Central memory CD8-positive, alpha-beta T cell (primary cell): ENCODE measurements around the gene DTX4.

Experiments
- ATAC-seq: fragments of 150-1000 bp; cut with Tn5 transposase; replicated peaks from 2 replicates; pipeline ENCODE4 v1.10.0; 2022; ENCODE audit warnings: mild to moderate bottlenecking, moderate FRiP score, moderate number of reproducible peaks; ENCODE audit not compliant: poor library complexity, severe bottlenecking; ENCODE audit errors: extremely low read depth
- DNase-seq, 2 donors: peaks; one replicate each; pipeline ENCODE4 v3.0.0; 2021; ENCODE audit warnings: low spot score in 2 of 2
- H3K27ac Mint-ChIP-seq: one replicate; pipeline ENCODE4 v1.8.0; 2022; ENCODE audit warnings: low read depth, mild to moderate bottlenecking, moderate library complexity, mixed read lengths
- H3K27me3 Mint-ChIP-seq: one replicate; pipeline ENCODE4 v1.8.0; 2022; ENCODE audit warnings: mixed read lengths
- H3K36me3 Mint-ChIP-seq: one replicate; pipeline ENCODE4 v1.8.0; 2022; ENCODE audit warnings: mild to moderate bottlenecking, moderate library complexity, mixed read lengths; ENCODE audit not compliant: insufficient read depth
- H3K4me1 Mint-ChIP-seq: one replicate; pipeline ENCODE4 v1.8.0; 2022; ENCODE audit warnings: mixed read lengths
- H3K4me3 Mint-ChIP-seq: one replicate; pipeline ENCODE4 v1.8.0; 2022; ENCODE audit warnings: mild to moderate bottlenecking, moderate library complexity, mixed read lengths
- H3K9me3 Mint-ChIP-seq: one replicate; pipeline ENCODE4 v1.8.0; 2022; ENCODE audit warnings: mixed read lengths

DTX4 gene

GRCh38 chr11:59219836-59220235 is 47.9 kb downstream of the DTX4 start:
- DNase-seq (no peak), ATAC-seq (no peak)
- H3K27ac Mint-ChIP-seq, result no peak overlapping the region
- H3K27me3 Mint-ChIP-seq, result peaks cover 9% of the 10 kb centered on the region
- no peaks in the 10 kb centered on the region for H3K9me3 Mint-ChIP-seq
- no peaks in the 10 kb centered on the region for H3K36me3 Mint-ChIP-seq
- no peak overlapping the region for H3K4me3 Mint-ChIP-seq
- no peaks in the 10 kb centered on the region for H3K4me1 Mint-ChIP-seq

GRCh38 chr11:59221441-59221840 is 49.5 kb downstream of the DTX4 start:
- no peak overlapping the region for H3K4me3 Mint-ChIP-seq
- no peak for ATAC-seq
- no peaks in the 10 kb centered on the region for H3K36me3 Mint-ChIP-seq
- no peak overlapping the region for H3K27ac Mint-ChIP-seq
- no peaks in the 10 kb centered on the region for H3K9me3 Mint-ChIP-seq
- no peak for DNase-seq
- no peaks in the 10 kb centered on the region for H3K4me1 Mint-ChIP-seq
- H3K27me3 Mint-ChIP-seq, result peaks cover 11% of the 10 kb centered on the region

GRCh38 chr11:59222464-59223060 is 50.6 kb downstream of the DTX4 start:
- no peaks in the 10 kb centered on the region for H3K4me1 Mint-ChIP-seq
- H3K27me3 Mint-ChIP-seq, result peaks cover 11% of the 10 kb centered on the region
- DNase-seq (no peak), ATAC-seq (no peak)
- no peak overlapping the region for H3K4me3 Mint-ChIP-seq
- H3K9me3 Mint-ChIP-seq, result no peaks in the 10 kb centered on the region
- no peak overlapping the region for H3K27ac Mint-ChIP-seq
- no peaks in the 10 kb centered on the region for H3K36me3 Mint-ChIP-seq

- Mint-ChIP-seq H3K4me1 (no peaks in the 10 kb centered on the region), H3K27ac (no peak overlapping the region), H3K27me3 (peaks cover 11% of the 10 kb centered on the region), H3K9me3 (no peaks in the 10 kb centered on the region), H3K4me3 (no peak overlapping the region), H3K36me3 (no peaks in the 10 kb centered on the region)
- ATAC-seq, result no peak
- DNase-seq, result no peak
Measured at GRCh38 chr11:59223177-59223576, 51.2 kb downstream of the DTX4 start.

- Mint-ChIP-seq H3K4me1 (no peaks in the 10 kb centered on the region), H3K27ac (no peak overlapping the region), H3K9me3 (no peaks in the 10 kb centered on the region), H3K4me3 (no peak overlapping the region), H3K36me3 (no peaks in the 10 kb centered on the region), H3K27me3 (peaks cover 11% of the 10 kb centered on the region)
- DNase-seq (no peak), ATAC-seq (no peak)
Measured at GRCh38 chr11:59223611-59224010, 51.7 kb downstream of the DTX4 start.

- no peaks in the 10 kb centered on the region for H3K9me3 Mint-ChIP-seq
- peaks cover 11% of the 10 kb centered on the region for H3K27me3 Mint-ChIP-seq
- ATAC-seq, result no peak
Measured at GRCh38 chr11:59224351-59224928, 52.5 kb downstream of the DTX4 start.

GRCh38 chr11:59225017-59225416 is 53.1 kb downstream of the DTX4 start:
- H3K9me3 Mint-ChIP-seq, result no peaks in the 10 kb centered on the region
- DNase-seq (no peak), ATAC-seq (no peak)
- H3K4me3 Mint-ChIP-seq, result no peak overlapping the region
- H3K4me1 Mint-ChIP-seq, result no peaks in the 10 kb centered on the region
- H3K27me3 Mint-ChIP-seq, result peaks cover 11% of the 10 kb centered on the region
- H3K27ac Mint-ChIP-seq, result peak overlapping the region; percentile 0
- no peaks in the 10 kb centered on the region for H3K36me3 Mint-ChIP-seq

More at GRCh38 chr11:59224351-59224928, 52.5 kb downstream of the DTX4 start:
- no peaks in the 10 kb centered on the region for H3K4me1 Mint-ChIP-seq
- peak overlapping the region; percentile 0 for H3K27ac Mint-ChIP-seq
- H3K4me3 Mint-ChIP-seq, result no peak overlapping the region
- DNase-seq, result no peak
- H3K36me3 Mint-ChIP-seq, result no peaks in the 10 kb centered on the region

- Mint-ChIP-seq H3K27ac (no peak overlapping the region), H3K4me1 (no peaks in the 10 kb centered on the region)
- no peak for DNase-seq
Measured at GRCh38 chr11:59226396-59226795, 54.5 kb downstream of the DTX4 start.

GRCh38 chr11:59240322-59240721 is 68.4 kb downstream of the DTX4 start:
- no peak for DNase-seq
- Mint-ChIP-seq H3K4me1 (no peaks in the 10 kb centered on the region), H3K36me3 (no peaks in the 10 kb centered on the region), H3K4me3 (no peak overlapping the region), H3K27ac (no peak overlapping the region), H3K27me3 (peaks cover 18% of the 10 kb centered on the region), H3K9me3 (peaks cover 5% of the 10 kb centered on the region)
- ATAC-seq, result no peak

More at GRCh38 chr11:59226396-59226795, 54.5 kb downstream of the DTX4 start:
- Mint-ChIP-seq H3K4me3 (no peak overlapping the region), H3K27me3 (peaks cover 21% of the 10 kb centered on the region), H3K9me3 (no peaks in the 10 kb centered on the region), H3K36me3 (no peaks in the 10 kb centered on the region)
- no peak for ATAC-seq

- Mint-ChIP-seq H3K9me3 (peaks cover 5% of the 10 kb centered on the region), H3K36me3 (no peaks in the 10 kb centered on the region), H3K4me1 (peaks cover 18% of the 10 kb centered on the region), H3K4me3 (no peak overlapping the region), H3K27ac (no peak overlapping the region), H3K27me3 (no peaks in the 10 kb centered on the region)
- ATAC-seq (no peak), DNase-seq (no peak)
Measured at GRCh38 chr11:59243633-59244032, 71.7 kb downstream of the DTX4 start.

GRCh38 chr11:59247531-59248227 is 75.7 kb downstream of the DTX4 start:
- peak; percentile 46 for ATAC-seq
- no peaks in the 10 kb centered on the region for H3K9me3 Mint-ChIP-seq
- peak overlapping the region; percentile 12 for H3K27ac Mint-ChIP-seq
- no peak for DNase-seq
- H3K27me3 Mint-ChIP-seq, result no peaks in the 10 kb centered on the region
- H3K36me3 Mint-ChIP-seq, result no peaks in the 10 kb centered on the region
- peaks cover 21% of the 10 kb centered on the region for H3K4me1 Mint-ChIP-seq
- H3K4me3 Mint-ChIP-seq, result peak overlapping the region; percentile 26

GRCh38 chr11:59249535-59249934 is 77.6 kb downstream of the DTX4 start:
- Mint-ChIP-seq H3K4me3 (no peak overlapping the region), H3K9me3 (no peaks in the 10 kb centered on the region), H3K27me3 (no peaks in the 10 kb centered on the region), H3K36me3 (no peaks in the 10 kb centered on the region), H3K27ac (no peak overlapping the region), H3K4me1 (peaks cover 21% of the 10 kb centered on the region)
- DNase-seq (no peak), ATAC-seq (no peak)

- Mint-ChIP-seq H3K27ac (no peak overlapping the region), H3K27me3 (peaks cover 17% of the 10 kb centered on the region), H3K9me3 (no peaks in the 10 kb centered on the region), H3K4me1 (peaks cover 9% of the 10 kb centered on the region), H3K36me3 (no peaks in the 10 kb centered on the region), H3K4me3 (no peak overlapping the region)
- DNase-seq (no peak), ATAC-seq (no peak)
Measured at GRCh38 chr11:59253001-59253400, 81.1 kb downstream of the DTX4 start.
